ENCODE data around the gene POPDC2. TPM values are rescaled to one million over a fixed set of nuclear protein-coding genes. Genes with fewer than 3 reads are reported as not detected.

Gene POPDC2, protein sequence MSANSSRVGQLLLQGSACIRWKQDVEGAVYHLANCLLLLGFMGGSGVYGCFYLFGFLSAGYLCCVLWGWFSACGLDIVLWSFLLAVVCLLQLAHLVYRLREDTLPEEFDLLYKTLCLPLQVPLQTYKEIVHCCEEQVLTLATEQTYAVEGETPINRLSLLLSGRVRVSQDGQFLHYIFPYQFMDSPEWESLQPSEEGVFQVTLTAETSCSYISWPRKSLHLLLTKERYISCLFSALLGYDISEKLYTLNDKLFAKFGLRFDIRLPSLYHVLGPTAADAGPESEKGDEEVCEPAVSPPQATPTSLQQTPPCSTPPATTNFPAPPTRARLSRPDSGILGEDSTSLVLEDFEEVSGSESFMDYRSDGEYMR
- total RNA-seq = 1 to 10 TPM; 1.3 to 2.1 TPM

DNA sequence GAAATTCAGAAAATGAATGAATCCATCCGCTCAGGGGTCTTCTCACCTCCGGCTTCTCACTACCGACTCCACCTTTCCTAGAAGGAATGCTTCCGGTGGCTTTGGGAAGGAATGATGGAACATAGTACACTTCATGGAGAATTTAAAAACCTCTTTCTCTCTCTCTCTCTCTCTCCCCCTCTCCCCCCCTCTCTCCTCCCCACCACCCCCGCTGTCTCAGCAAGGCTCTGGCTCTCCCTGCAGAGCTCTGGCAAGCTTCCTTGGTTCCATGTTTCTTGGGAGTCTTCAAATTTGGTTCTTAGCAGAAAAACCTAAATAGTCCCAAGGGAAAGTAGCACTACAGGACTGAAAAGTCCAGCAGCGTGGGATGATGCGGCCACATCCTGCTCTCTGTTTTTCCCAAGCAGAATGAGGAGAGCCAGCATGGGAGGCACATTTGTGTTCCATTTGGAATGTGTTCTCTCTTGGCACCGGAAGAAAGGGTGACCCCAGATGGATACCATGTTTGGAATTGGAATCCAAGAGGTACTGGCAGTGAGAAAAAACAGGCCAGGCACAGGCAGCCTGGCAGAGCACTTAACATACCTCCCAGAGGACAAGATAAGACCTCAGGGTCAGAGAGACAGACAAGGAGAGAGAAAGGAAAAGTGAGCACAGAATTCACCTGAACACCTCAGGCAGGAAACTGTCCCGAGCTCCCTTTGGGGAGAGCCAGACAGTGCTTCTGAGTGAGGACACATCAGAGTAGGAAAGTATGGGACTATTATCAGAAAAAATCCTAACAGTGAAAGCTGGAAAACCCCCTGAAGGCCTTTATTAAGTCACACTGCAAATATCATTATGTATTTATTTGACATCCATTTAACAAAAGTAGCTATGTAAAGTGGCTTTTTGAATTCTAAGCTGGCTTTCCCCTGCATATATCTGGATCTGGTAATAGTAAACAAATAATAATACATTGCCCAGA lies at the start of gene POPDC2:
TSS of gene POPDC2 (minus strand) at position 116 of the 967 bp plus-strand sequence. CDS start 166 bp downstream, outside the sequence.
- POLR2A ChIA-PET = interaction anchor here (0.7 kb wide), 1 partner anchor 12 kb away, joined by 3 read pairs; no protein-coding TSS in a partner anchor
- peaks cover 6% of the 10 kb centered on the region for H3K4me1 Mint-ChIP-seq (ENCODE audit: low read depth)
- intact Hi-C loops (cut with micrococcal nuclease) = no loop called here
- no peak within 1 kb of the TSS for H3K27ac Mint-ChIP-seq
- H3K4me3 Mint-ChIP-seq = no peak within 1 kb of the TSS
- no peak for DNase-seq
- ATAC-seq = no peak
- no peaks in the 10 kb centered on the region for H3K9me3 Mint-ChIP-seq
- TF ChIP-seq, protein P1, sequence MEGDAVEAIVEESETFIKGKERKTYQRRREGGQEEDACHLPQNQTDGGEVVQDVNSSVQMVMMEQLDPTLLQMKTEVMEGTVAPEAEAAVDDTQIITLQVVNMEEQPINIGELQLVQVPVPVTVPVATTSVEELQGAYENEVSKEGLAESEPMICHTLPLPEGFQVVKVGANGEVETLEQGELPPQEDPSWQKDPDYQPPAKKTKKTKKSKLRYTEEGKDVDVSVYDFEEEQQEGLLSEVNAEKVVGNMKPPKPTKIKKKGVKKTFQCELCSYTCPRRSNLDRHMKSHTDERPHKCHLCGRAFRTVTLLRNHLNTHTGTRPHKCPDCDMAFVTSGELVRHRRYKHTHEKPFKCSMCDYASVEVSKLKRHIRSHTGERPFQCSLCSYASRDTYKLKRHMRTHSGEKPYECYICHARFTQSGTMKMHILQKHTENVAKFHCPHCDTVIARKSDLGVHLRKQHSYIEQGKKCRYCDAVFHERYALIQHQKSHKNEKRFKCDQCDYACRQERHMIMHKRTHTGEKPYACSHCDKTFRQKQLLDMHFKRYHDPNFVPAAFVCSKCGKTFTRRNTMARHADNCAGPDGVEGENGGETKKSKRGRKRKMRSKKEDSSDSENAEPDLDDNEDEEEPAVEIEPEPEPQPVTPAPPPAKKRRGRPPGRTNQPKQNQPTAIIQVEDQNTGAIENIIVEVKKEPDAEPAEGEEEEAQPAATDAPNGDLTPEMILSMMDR (IDR thresholded peaks at IDR 0.05) = no peak
- H3K36me3 Mint-ChIP-seq (ENCODE audit: low read depth) = peaks cover 2% of the 10 kb centered on the region
- CTCF ChIA-PET = no interaction called here
- H3K27me3 Mint-ChIP-seq = no peaks in the 10 kb centered on the region

DNA sequence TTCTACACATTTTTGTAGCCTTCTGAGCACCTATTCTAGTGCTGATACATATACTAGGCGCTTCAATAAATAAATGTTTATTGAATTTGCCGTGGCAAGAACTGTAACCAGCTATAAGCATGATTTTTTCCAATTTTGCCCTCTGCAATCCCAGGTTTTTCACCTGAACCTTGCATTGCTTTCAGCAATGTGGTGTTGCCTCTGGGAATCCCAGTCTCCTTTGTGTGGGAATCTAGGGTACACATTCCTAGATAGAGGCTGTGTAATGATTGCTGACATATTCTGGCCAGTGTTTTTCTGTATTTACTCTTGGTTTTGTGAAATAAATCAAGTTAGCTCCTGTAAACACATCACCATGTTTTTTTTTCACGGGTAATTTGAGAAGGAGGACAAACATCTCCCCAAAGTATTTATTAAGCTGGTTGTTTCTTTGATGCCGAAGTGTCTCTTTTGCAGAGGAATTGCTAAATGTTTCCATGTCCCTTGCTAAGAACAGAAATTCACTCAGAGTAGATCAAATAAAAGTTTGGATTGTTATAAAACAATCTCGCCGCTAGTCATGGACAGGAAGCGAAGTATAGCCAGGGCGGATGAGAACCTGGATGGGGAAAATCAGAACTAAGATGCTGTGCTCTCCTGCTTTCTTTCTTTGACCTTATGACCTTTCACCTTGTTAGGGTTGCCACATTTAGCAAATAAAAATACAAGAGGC lies 43.6 kb upstream of the POPDC2 start:
- ATAC-seq = no peak

DNA sequence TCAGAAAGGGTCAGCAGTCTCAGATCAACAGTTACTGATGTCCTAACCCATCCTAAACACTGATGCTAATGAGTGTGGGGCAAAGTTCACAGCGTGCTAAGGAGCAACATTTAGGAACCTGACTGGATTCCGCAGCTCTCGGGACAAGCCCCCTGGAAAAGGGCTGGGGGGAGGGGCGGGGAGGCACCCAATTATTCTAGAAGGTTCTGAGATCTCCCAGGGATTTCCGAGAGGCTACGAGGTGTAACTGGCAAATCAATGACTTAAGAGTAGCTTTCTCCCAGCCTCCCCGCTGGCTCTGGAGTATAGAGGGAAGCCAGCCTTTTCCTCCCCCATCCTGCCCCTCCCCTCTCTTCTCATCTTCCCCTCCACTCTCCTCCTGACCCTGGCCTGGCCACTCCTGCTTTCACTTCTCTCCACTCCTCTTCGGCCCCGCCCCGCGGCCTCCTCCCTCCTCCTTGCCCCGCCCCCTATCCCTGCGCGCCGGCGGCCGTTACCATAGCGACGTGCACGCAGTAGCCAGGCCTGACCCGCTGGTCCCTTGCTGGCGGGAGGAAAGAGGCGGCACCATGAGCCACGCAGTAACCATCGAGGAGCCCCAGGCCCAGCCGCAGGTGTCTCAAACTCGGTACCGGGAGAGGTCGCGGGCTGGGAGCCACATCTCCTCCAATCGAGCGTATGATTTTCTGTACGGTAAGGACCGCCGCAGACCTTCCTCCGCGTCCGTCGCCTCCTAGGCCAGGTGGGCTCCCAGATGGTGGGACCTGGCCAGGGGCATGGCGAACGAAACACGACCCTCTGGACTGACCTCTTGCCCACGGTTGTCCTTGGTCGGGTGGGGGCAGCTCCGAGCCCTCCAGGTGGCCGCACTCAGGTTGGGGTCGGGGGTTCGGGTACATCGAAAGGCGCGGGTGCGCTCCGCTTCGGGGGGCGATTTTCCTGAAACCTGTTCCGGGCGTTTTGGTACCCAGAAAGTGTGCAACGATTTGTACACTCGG lies 42.4 kb upstream of the POPDC2 start, which contains the start of gene CFAP91:
TSS of gene CFAP91 (plus strand) at position 493 of the 998 bp plus-strand sequence. CDS start at position 570, 77 bp downstream.
- peak within 1 kb of the TSS; percentile 26 for H3K27ac Mint-ChIP-seq
- peaks cover 5% of the 10 kb centered on the region for H3K36me3 Mint-ChIP-seq (ENCODE audit: low read depth)
- intact Hi-C loops (cut with micrococcal nuclease) = no loop called here
- peaks cover 38% of the 10 kb centered on the region for H3K4me1 Mint-ChIP-seq (ENCODE audit: low read depth)
- TF ChIP-seq, protein P1 (IDR thresholded peaks at IDR 0.05) = no peak
- peak within 1 kb of the TSS; percentile 67 for H3K4me3 Mint-ChIP-seq
- CTCF ChIA-PET = interaction anchor here (1.1 kb wide), 1 partner anchor 14 kb away, joined by 4 read pairs; no protein-coding TSS in a partner anchor
- ATAC-seq = peak; percentile 89
- peak; percentile 86 for DNase-seq
- POLR2A ChIA-PET = no interaction called here
- peaks cover 4% of the 10 kb centered on the region for H3K27me3 Mint-ChIP-seq
- peaks cover 5% of the 10 kb centered on the region for H3K9me3 Mint-ChIP-seq

More for the DNA sequence above, 43.6 kb upstream of the POPDC2 start:
- Mint-ChIP-seq H3K4me3 (peak overlapping the region; percentile 67), H3K27me3 (peaks cover 4% of the 10 kb centered on the region), H3K36me3 (ENCODE audit: low read depth) (peaks cover 5% of the 10 kb centered on the region), H3K9me3 (peaks cover 5% of the 10 kb centered on the region), H3K27ac (no peak overlapping the region), H3K4me1 (ENCODE audit: low read depth) (peaks cover 36% of the 10 kb centered on the region)
- intact Hi-C loops (cut with micrococcal nuclease) = no loop called here
- TF ChIP-seq, protein P1 (IDR thresholded peaks at IDR 0.05) = no peak
- ChIA-PET POLR2A (no interaction called here), CTCF (interaction anchor here (0.7 to 2.2 kb wide), 3 partner anchors 8 to 25 kb away, joined by 3 to 5 read pairs (median 3); no protein-coding TSS in a partner anchor)
- no peak for DNase-seq
